H1 (cell line): ENCODE data around the gene KAZALD1. TPM values are rescaled to one million over a fixed set of nuclear protein-coding genes. Genes with fewer than 3 reads are reported as not detected.

ENCODE experiments used
- CTCF ChIA-PET: fragments of 300-600 bp; sonication (Branson Sonifier 250); formaldehyde crosslinking; loops from one replicate; lab custom pipeline; 2021; ENCODE audit not compliant: partially characterized antibody; lab: Charles Lee
- POLR2A ChIA-PET: fragments of 300-600 bp; sonication (Branson Sonifier 250); formaldehyde crosslinking; loops from one replicate; lab custom pipeline; 2021; ENCODE audit warnings: inconsistent platforms; ENCODE audit not compliant: partially characterized antibody; lab: Charles Lee
- DNase-seq, 2 experiments: peaks; one replicate each; pipeline versions ENCODE4 v3.0.0 to v3.0.0-alpha.2; 2010 to 2022; ENCODE audit warnings: low spot score in 2 of 2, low read depth in 1 of 2, mixed read lengths in 1 of 2
- FAIRE-seq: peaks from 2 replicates; lab custom pipeline; 2011; peaks lifted over from hg19 to GRCh38; lab: Jason Lieb, UNC
- H2AFZ ChIP-seq: 2 replicates; pipeline ENCODE4 v1.8.1; 2012; ENCODE audit warnings: low read length, inconsistent platforms
- H2AK5ac ChIP-seq: 2 replicates; pipeline ENCODE4 v1.6.1; 2013; ENCODE audit warnings: low read depth, low read length
- H2BK120ac ChIP-seq: replicated peaks from 2 replicates; pipeline ENCODE3; 2013; ENCODE audit warnings: low read depth, low read length, inconsistent platforms
- H2BK12ac ChIP-seq: 2 replicates; pipeline ENCODE4 v1.6.1; 2013; ENCODE audit warnings: low read depth, low read length
- H2BK15ac ChIP-seq: 2 replicates; pipeline ENCODE4 v1.6.1; 2013; ENCODE audit warnings: low read length
- H2BK20ac ChIP-seq: 2 replicates; pipeline ENCODE4 v1.6.1; 2013; ENCODE audit warnings: low read length
- H2BK5ac ChIP-seq: 2 replicates; pipeline ENCODE4 v1.6.1; 2013; ENCODE audit warnings: low read depth, low read length
- H3K14ac ChIP-seq: 2 replicates; pipeline ENCODE4 v1.6.1; 2013; ENCODE audit warnings: inconsistent platforms; ENCODE audit not compliant: insufficient read length
- H3K18ac ChIP-seq: 2 replicates; pipeline ENCODE4 v1.6.1; 2013; ENCODE audit warnings: low read length; ENCODE audit errors: extremely low read depth
- H3K23ac ChIP-seq: 2 replicates; pipeline ENCODE4 v1.6.1; 2013; ENCODE audit warnings: inconsistent platforms; ENCODE audit not compliant: insufficient read length
- H3K23me2 ChIP-seq: 2 replicates; pipeline ENCODE4 v1.6.1; 2013; ENCODE audit warnings: low read depth, low read length
- H3K27ac ChIP-seq: 2 replicates; pipeline ENCODE4 v1.6.1; 2011; ENCODE audit warnings: low read depth, low read length, inconsistent platforms
- H3K27me3 ChIP-seq, 4 experiments: replicated peaks in 1 of 4; 1 replicate in 1 of 4; 2 replicates in 3 of 4; pipeline versions ENCODE4 v1.6.1 to v1.8.1; 2011 to 2013; ENCODE audit warnings: low read length in 3 of 4, mild to moderate bottlenecking in 3 of 4, inconsistent platforms in 2 of 4, mixed read lengths in 2 of 4, moderate library complexity in 1 of 4; ENCODE audit not compliant: control insufficient read depth in 3 of 4, insufficient read depth in 3 of 4; ENCODE audit errors: extremely low read depth in 1 of 4
- H3K36me3 ChIP-seq, 4 experiments: 2 replicates each; pipeline versions ENCODE4 v1.6.1 to v1.8.1; 2011 to 2013; ENCODE audit warnings: mild to moderate bottlenecking in 4 of 4, low read length in 3 of 4, moderate library complexity in 2 of 4, control low read depth in 1 of 4, inconsistent platforms in 1 of 4; ENCODE audit not compliant: insufficient read depth in 4 of 4, control insufficient read depth in 2 of 4
- H3K4ac ChIP-seq: replicated peaks from 2 replicates; pipeline ENCODE3; 2013; ENCODE audit warnings: low read length, low read depth, mixed read lengths, inconsistent platforms; ENCODE audit not compliant: insufficient read length
- H3K4me1 ChIP-seq, 4 experiments: replicated peaks in 1 of 4; 1 replicate in 1 of 4; 2 replicates in 3 of 4; pipeline versions ENCODE4 v1.6.1 to v1.8.1; 2011 to 2013; ENCODE audit warnings: low read length in 3 of 4, inconsistent platforms in 2 of 4, mixed read lengths in 1 of 4; ENCODE audit not compliant: insufficient read depth in 4 of 4, control insufficient read depth in 3 of 4
- H3K4me2 ChIP-seq, 2 experiments: 2 replicates each; pipeline versions ENCODE4 v1.6.1 to v1.8.1; 2011 to 2013; ENCODE audit warnings: low read depth in 2 of 2, low read length in 2 of 2, control low read depth in 1 of 2, inconsistent platforms in 1 of 2, mild to moderate bottlenecking in 1 of 2; ENCODE audit not compliant: insufficient read depth in 1 of 2
- H3K4me3 ChIP-seq, 4 experiments: fragments of 200-600, 300-600 bp in 1 of 4; sonication (generic), shearing (Covaris generic), sonication (Bioruptor Twin) in 1 of 4; 2 replicates each; pipeline versions ENCODE4 v1.5.1 to v1.8.1; 2011 to 2016; ENCODE audit warnings: low read length in 4 of 4, low read depth in 3 of 4, control low read depth in 2 of 4, inconsistent platforms in 2 of 4, mild to moderate bottlenecking in 2 of 4, mixed read lengths in 1 of 4, moderate library complexity in 1 of 4; ENCODE audit not compliant: insufficient read depth in 2 of 4; ENCODE audit errors: extremely low read depth in 1 of 4
- H3K56ac ChIP-seq: replicated peaks from 2 replicates; pipeline ENCODE3; 2013; ENCODE audit warnings: low read depth, mild to moderate bottlenecking, mixed read lengths, low read length, inconsistent platforms; ENCODE audit not compliant: insufficient read length
- H3K79me1 ChIP-seq: 2 replicates; pipeline ENCODE4 v1.6.1; 2013; ENCODE audit warnings: low read depth, low read length, control low read depth
- H3K79me2 ChIP-seq, 2 experiments: 2 replicates each; pipeline versions ENCODE4 v1.6.1 to v1.8.1; 2012 to 2013; ENCODE audit warnings: low read length in 2 of 2, mild to moderate bottlenecking in 2 of 2, inconsistent platforms in 1 of 2; ENCODE audit not compliant: insufficient read depth in 2 of 2, control insufficient read depth in 1 of 2
- H3K9ac ChIP-seq, 4 experiments: replicated peaks in 1 of 4; 1 replicate in 1 of 4; 2 replicates in 3 of 4; pipeline versions ENCODE4 v1.6.1 to v1.8.1; 2011 to 2013; ENCODE audit warnings: low read depth in 3 of 4, low read length in 3 of 4, control low read depth in 2 of 4, mild to moderate bottlenecking in 2 of 4, moderate library complexity in 2 of 4, inconsistent platforms in 1 of 4; ENCODE audit errors: extremely low read depth in 1 of 4
- H3K9me3 ChIP-seq, 2 experiments: 2 replicates each; pipeline versions ENCODE4 v1.6.1 to v1.8.1; 2012 to 2013; ENCODE audit warnings: mild to moderate bottlenecking in 2 of 2, moderate library complexity in 2 of 2, control low read depth in 1 of 2, inconsistent platforms in 1 of 2, low read depth in 1 of 2, low read length in 1 of 2, mixed read lengths in 1 of 2; ENCODE audit not compliant: insufficient read depth in 2 of 2
- H4K20me1 ChIP-seq, 2 experiments: replicated peaks in 1 of 2; 2 replicates each; pipeline versions ENCODE3 to v1.8.1; 2011 to 2013; ENCODE audit warnings: inconsistent platforms in 2 of 2, low read length in 2 of 2, mild to moderate bottlenecking in 1 of 2; ENCODE audit not compliant: insufficient read depth in 2 of 2, control insufficient read depth in 1 of 2
- H4K5ac ChIP-seq: 2 replicates; pipeline ENCODE4 v1.6.1; 2013; ENCODE audit warnings: low read length, low read depth, mixed read lengths, inconsistent platforms; ENCODE audit not compliant: insufficient read length
- H4K8ac ChIP-seq: 2 replicates; pipeline ENCODE4 v1.8.0; 2013; ENCODE audit warnings: mild to moderate bottlenecking, moderate library complexity, low read length, inconsistent platforms; ENCODE audit not compliant: insufficient read depth; ENCODE audit errors: extremely low read depth
- H4K91ac ChIP-seq: replicated peaks from 2 replicates; pipeline ENCODE3; 2013; ENCODE audit warnings: low read length, mixed read lengths, inconsistent platforms; ENCODE audit not compliant: insufficient read length
- ATF3 ChIP-seq: IDR thresholded peaks from 2 replicates; pipeline ENCODE4 v1.6.1; 2011; ENCODE audit warnings: low read depth, mild to moderate bottlenecking, low read length; ENCODE audit not compliant: insufficient read depth
- CBX8 ChIP-seq: fragments of 300-800, 300-1000 bp; sonication (generic); IDR thresholded peaks from 2 replicates; pipeline ENCODE4 v1.7.1; 2016; ENCODE audit warnings: low read depth, low read length, borderline replicate concordance
- EGR1 ChIP-seq: IDR thresholded peaks from 2 replicates; pipeline ENCODE4 v1.6.1; 2011; ENCODE audit warnings: low read depth, low read length, borderline replicate concordance
- MAFK ChIP-seq: IDR thresholded peaks from 2 replicates; pipeline ENCODE4 v1.6.1; 2012; ENCODE audit warnings: low read depth, mild to moderate bottlenecking, improper control_type of control experiment, low read length
- RXRA ChIP-seq: IDR thresholded peaks from 2 replicates; pipeline ENCODE4 v1.6.1; 2011; ENCODE audit warnings: low read depth, mild to moderate bottlenecking, low read length, moderate library complexity; ENCODE audit not compliant: insufficient read depth
- TAF1 ChIP-seq: IDR thresholded peaks from 2 replicates; pipeline ENCODE4 v1.6.1; 2011; ENCODE audit warnings: mild to moderate bottlenecking, low read depth, low read length
- TBP ChIP-seq: IDR thresholded peaks from 2 replicates; pipeline ENCODE4 v1.6.1; 2011; ENCODE audit warnings: low read depth, low read length, improper control_type of control experiment
- WGBS, 2 experiments: shearing (Covaris generic) in 1 of 2; methylation state at CpG; one replicate each; pipeline versions ENCODE4 v1.1.6 to v1.1.7; 2013 to 2015; ENCODE audit warnings: low lambda C conversion rate in 2 of 2, mixed read lengths in 2 of 2, inconsistent platforms in 1 of 2, low coverage in 1 of 2, missing lambda C conversion rate in 1 of 2; ENCODE audit not compliant: insufficient replicate concordance in 2 of 2, insufficient coverage in 1 of 2, insufficient read length in 1 of 2; ENCODE audit errors: extremely low coverage in 1 of 2, missing lambda C conversion rate in 1 of 2; 5-methylcytosine and 5-hydroxymethylcytosine counted together
- polyA plus RNA-seq, 7 experiments: library from polyadenylated mRNA; depleted of rRNA in 3 of 7; stranded (reverse) in 5 of 7; unstranded in 2 of 7; fragments of >200 nt in 5 of 7; fragments of 200-250 nt in 2 of 7; gene quantifications; 1 replicate in 5 of 7; 2 replicates in 1 of 7; 4 replicates in 1 of 7; pipeline versions ENCODE4 v1.2.1 to v1.2.3, GENCODE V29; 2011 to 2013; ENCODE audit warnings: missing spikeins in 2 of 7, mixed read lengths in 2 of 7
- total RNA-seq: library from RNA; stranded (reverse); fragmentation: NEBNext Ultra II Directional; extraction: Animal tissue kit (Norgen Biotek cat#: 25700); gene quantifications from 2 replicates; pipeline ENCODE4 v1.2.1, GENCODE V29; 2021

The KAZALD1 gene
- total and polyA plus RNA-seq, 2 of the 8 experiments (the other 6 are each of a cell fraction or from before 2014, with no cell fraction given), result 0.65 to 1.9 TPM

DNA sequence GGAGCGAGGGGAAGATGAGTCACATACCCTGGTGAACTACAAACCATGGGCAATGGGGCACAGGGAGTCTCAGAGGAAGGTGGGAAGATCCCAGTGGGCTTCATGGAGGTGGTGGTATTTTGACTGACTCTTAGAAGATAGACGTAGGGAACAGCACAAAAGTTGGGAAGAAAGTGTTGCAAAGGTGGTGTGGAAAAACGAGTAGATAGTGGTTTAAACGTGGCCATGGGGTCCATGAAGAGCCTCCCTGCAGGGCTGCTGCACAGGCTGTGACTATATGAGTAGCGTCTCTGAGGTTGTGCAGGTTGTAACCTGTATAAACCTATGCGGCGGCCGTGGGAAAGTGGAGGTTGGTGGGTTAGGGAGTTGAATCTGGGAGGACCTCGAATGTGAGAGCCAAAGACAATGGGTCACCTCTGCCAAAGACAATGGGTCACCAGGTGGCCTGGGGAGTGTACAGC, 48.4 kb upstream of the KAZALD1 start:
- DNase-seq (peak in 1 of 2 experiments; percentile 47), FAIRE-seq (no peak)
- Histone ChIP-seq H2BK20ac (no peak overlapping the region), H3K79me2 (no peaks in the 10 kb centered on the region), H3K9ac (no peak overlapping the region), H4K8ac (no peak overlapping the region), H2BK12ac (no peak overlapping the region), H3K18ac (no peak overlapping the region), H3K9me3 (no peaks in the 10 kb centered on the region), H3K4me1 (peaks cover 0 to 18% (median 10%) of the 10 kb centered on the region in 4 experiments; a peak in 5 of 7 replicates), H3K14ac (no peak overlapping the region), H3K4ac (no peak overlapping the region), H2AK5ac (no peak overlapping the region), H2AFZ (no peak overlapping the region), H3K23me2 (peaks cover 6% of the 10 kb centered on the region; the same call in 1 of the 2 replicates), H2BK5ac (no peak overlapping the region; the same call in 1 of the 2 replicates), H4K91ac (no peak overlapping the region), H2BK15ac (no peak overlapping the region), H3K27ac (no peak overlapping the region), H3K4me3 (no peak overlapping the region), H3K36me3 (no peaks in the 10 kb centered on the region), H3K4me2 (no peak overlapping the region; a peak in 1 of 4 replicates), H3K79me1 (no peaks in the 10 kb centered on the region), H4K5ac (no peak overlapping the region), H3K56ac (no peak overlapping the region), H2BK120ac (no peak overlapping the region), H3K23ac (no peak overlapping the region), H3K27me3 (peaks cover 10 to 26% (median 21%) of the 10 kb centered on the region in 4 experiments), H4K20me1 (no peaks in the 10 kb centered on the region)
- TF ChIP-seq TAF1 (no peak), MAFK (no peak), EGR1 (no peak), TBP (no peak), ATF3 (no peak), RXRA (no peak), CBX8 (no peak)
- WGBS, 2 experiments, result 68% methylated on average over 9 of the region's 9 CpGs; no CpG with 5 or more reads in 1 of the 2 experiments
- ChIA-PET POLR2A (interaction anchor here (1.0 to 6.5 kb wide), 2 partner anchors 10 to 17 kb away, joined by 4 to 81 read pairs; partner anchors contain the start of gene LZTS2), CTCF (interaction anchor here (0.6 to 7.2 kb wide), 30 partner anchors 14 to 235 kb away, joined by 3 to 464 read pairs (median 6); partner anchors contain the start of genes KAZALD1, LZTS2, MRPL43 and PDZD7)
